Kidney capillary endothelial cell (primary cell): ENCODE data around the gene CHD5.

Source experiments
- DNase-seq: peaks from one replicate; pipeline ENCODE4 v3.0.0-alpha.2; 2018; ENCODE audit warnings: low spot score

The CHD5 gene

GRCh38 chr1:6099787-6100765 lies 80.0 kb downstream of the CHD5 start:
- DNase-seq = no peak

DNA sequence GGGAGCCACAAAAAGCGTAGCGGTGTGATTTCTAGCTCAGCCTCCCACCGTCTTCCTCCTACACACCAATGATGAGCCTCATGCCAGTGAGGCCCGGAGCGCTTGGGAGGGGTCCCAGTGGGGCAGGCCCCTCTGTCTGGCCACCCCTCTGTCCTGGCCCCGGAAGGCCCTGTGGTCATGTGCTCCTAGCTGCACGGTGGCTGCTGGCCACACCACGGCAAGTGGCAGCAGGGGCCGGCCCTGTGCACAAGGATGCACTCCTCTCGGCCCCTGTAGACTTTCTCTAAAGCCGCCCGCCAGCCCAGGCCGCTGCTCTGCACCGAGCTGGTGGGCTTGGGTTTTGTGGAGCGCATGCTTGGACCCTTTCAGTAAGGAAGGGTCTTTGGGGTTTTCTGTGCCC lies 80.8 kb downstream of the CHD5 start:
- DNase-seq = no peak

- DNase-seq = no peak
Measured at GRCh38 chr1:6098303-6099215, 81.6 kb downstream of the CHD5 start.

DNA sequence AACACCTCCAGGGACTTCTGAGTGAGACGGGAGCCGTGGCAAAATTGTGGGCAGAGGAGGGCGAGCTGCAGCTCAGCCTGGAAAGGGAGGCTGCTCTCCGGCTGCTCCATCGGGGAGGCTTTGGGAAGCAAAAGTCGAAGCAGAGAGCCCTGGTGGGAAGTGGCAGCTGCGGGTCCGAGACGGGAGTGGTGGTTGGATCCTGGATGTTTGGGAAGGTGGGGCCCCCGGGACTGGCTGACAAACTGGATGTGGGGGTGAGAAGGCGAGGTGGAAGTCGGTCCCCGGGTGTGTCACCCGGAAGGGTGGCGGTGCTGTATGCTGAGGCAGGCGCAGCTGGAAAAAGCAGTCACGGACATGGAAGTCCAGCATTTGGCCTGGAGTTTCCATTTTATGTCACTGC lies 82.3 kb downstream of the CHD5 start:
- DNase-seq = no peak

GRCh38 chr1:6097117-6097595 lies 83.0 kb downstream of the CHD5 start:
- no peak for DNase-seq

DNA sequence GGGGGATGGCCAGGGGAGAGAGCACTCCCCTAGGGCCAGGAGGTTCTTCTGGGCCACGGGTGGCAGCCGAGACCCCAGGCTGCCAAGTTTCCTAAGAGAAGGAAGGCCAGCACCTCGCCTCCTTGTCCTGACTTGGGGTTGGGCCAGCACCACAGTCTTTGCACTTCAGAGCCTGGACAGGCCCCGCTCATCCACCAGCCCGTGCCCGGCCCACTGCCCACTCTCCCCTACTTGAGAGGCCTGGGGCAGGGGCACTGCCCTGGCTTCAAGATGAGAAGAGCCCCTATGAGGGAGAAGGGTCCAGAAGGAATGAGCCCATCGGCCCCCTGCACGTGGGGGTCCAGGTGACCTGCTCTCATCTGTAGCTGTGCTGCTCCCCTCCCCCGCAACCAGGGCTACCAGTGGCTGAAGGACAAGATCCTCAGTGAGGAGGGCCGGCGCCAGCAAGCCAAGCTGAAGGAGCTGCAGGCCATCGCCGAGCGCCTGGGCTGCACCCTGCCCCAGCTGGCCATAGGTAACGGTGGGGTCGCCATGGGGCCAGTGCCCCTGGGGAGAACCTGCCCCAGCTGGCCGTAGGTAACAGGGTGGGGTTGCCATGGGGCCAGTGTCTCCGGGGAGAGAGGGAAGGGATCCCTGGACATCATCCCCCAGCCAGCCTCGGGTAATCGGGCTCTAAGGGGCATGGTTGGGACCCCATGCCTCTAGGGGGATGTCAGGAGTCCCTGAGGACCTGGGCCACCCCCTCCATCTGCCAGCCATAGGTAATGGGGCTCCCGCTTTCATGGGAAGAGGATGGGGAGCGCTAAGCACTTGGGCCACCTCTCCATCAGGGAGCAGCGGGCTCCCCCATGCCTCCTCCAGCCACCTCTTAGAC lies 83.6 kb downstream of the CHD5 start:
- no peak for DNase-seq

- no peak for DNase-seq
Measured at GRCh38 chr1:6095511-6096242, 84.4 kb downstream of the CHD5 start.

DNA sequence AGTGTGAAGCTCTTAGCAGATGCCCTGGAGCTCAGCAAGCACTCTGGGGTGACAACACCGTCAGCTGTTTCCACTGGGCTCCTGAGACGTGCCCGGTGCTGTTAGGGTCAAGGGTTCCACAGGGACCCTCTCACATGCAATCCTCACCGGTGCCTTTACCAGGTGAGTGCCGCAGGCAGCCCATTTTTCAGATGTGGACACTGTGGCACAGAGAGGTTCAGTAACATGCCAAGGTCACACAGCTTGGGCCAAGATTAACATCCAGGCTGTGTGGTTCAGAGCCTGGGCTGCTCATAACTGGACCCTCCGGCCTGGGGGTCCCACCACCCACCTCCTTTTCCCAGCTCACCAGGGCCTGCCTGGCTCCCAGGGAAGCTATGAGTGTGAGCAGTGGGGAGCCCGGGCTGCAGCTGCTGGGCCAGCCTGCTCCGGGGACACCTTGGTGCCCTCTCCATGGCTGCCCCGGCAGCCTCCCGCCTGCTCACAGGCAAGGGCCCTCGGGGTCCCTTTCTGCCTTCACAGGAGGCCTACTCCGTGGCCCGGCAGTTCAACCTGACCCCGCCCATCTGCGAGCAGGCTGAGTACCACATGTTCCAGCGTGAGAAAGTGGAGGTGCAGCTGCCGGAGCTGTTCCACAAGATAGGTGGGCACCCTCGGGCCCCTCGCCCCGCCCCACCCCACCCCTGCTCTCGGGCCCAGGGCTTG lies 85.2 kb downstream of the CHD5 start:
- DNase-seq = no peak

- DNase-seq = no peak
Measured at GRCh38 chr1:6094246-6094645, 85.9 kb downstream of the CHD5 start.

- no peak for DNase-seq
Measured at GRCh38 chr1:6093611-6094010, 86.5 kb downstream of the CHD5 start.

GRCh38 chr1:6093071-6093470 lies 87.0 kb downstream of the CHD5 start:
- no peak for DNase-seq

GRCh38 chr1:6092211-6092610 lies 87.9 kb downstream of the CHD5 start:
- no peak for DNase-seq

DNA sequence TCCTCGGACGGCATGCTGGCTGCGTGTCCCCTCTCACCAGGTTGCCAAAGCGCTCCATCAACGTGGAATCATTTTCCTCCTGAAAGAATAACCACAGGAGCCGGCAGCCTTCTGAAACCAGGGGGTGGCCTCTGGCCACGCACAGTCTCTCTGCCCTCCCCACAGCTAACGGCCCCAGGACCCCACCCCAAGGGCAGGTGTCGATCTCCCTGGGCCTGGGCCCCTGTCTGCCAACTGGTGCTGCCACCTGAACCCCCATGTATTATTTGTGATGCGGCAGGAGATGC lies 88.4 kb downstream of the CHD5 start:
- DNase-seq = no peak

- no peak for DNase-seq
Measured at GRCh38 chr1:6090996-6091822, 88.9 kb downstream of the CHD5 start.

- DNase-seq = no peak
Measured at GRCh38 chr1:6090288-6090687, 89.8 kb downstream of the CHD5 start.

DNA sequence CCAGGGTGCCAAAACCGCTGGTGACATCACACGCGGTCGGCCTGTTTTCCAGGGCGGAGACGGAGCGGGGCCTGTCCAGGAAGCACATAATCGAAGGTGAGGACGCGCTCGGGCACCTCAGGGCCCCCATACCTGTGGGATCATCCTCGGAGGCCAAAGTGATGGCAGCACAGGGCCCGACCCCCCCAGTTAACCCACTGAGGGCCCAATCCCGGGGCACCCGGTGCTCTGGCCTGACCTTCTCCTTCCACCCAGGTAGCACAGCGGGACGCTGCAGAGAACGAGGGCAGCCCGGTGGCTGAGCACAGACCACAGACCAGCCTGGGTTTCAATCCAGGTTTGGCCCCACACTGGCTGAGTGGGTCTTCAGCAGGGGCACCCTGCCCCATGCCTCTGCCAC lies 91.2 kb downstream of the CHD5 start:
- no peak for DNase-seq

- DNase-seq = no peak
Measured at GRCh38 chr1:6087958-6088357, 92.2 kb downstream of the CHD5 start.

GRCh38 chr1:6087377-6087772 lies 92.7 kb downstream of the CHD5 start:
- DNase-seq = no peak

- DNase-seq = no peak
Measured at GRCh38 chr1:6086762-6087376, 93.3 kb downstream of the CHD5 start.
